GM20000 (cell line): ENCODE data around the gene NET1.

Experiments used
- DNase-seq: peaks from one replicate; pipeline ENCODE4 v3.0.0; 2012; ENCODE audit warnings: low spot score
- CTCF ChIP-seq: IDR thresholded peaks from 2 replicates; pipeline ENCODE4 v1.5.1; 2012; ENCODE audit warnings: mild to moderate bottlenecking, control low read depth; ENCODE audit errors: extremely low read depth, missing control alignments

The NET1 gene

GRCh38 chr10:5477948-5478693, 65.8 kb downstream of the NET1 start:
- DNase-seq, result no peak
- no peak for TF ChIP-seq CTCF

GRCh38 chr10:5478694-5479305, 66.4 kb downstream of the NET1 start:
- TF ChIP-seq CTCF, result no peak
- no peak for DNase-seq

GRCh38 chr10:5479481-5480161, 67.3 kb downstream of the NET1 start:
- TF ChIP-seq CTCF, result no peak
- no peak for DNase-seq

GRCh38 chr10:5480162-5480941, 68.0 kb downstream of the NET1 start:
- no peak for TF ChIP-seq CTCF
- DNase-seq, result no peak

GRCh38 chr10:5481121-5481520, 68.8 kb downstream of the NET1 start:
- no peak for TF ChIP-seq CTCF
- DNase-seq, result no peak

- TF ChIP-seq CTCF, result no peak
- no peak for DNase-seq
Measured at GRCh38 chr10:5482016-5482415, 69.7 kb downstream of the NET1 start.
